Esophagus (tissue), 2 donors: ENCODE measurements around the gene ATRIP. TPM values are rescaled to one million over a fixed set of nuclear protein-coding genes. Genes with fewer than 3 reads are reported as not detected.
A peak's percentile ranks its signal among the peaks of the same experiment; 100 is the strongest.
"Not testable (repeated sequence)": the region's sequence is repeated elsewhere in the genome, so short reads cannot be mapped to it uniquely, and the experiment has no call there.

Source experiments
- H3K27ac ChIP-seq, 2 donors: one replicate each; pipeline ENCODE4 v1.5.1; 2013; ENCODE audit warnings: low read depth in 2 of 2, mild to moderate bottlenecking in 2 of 2, inconsistent platforms in 1 of 2, low read length in 1 of 2, moderate library complexity in 1 of 2
- H3K27me3 ChIP-seq, 2 donors: one replicate each; pipeline ENCODE4 v1.6.1; 2013; ENCODE audit warnings: low read length in 2 of 2, control low read depth in 1 of 2, mild to moderate bottlenecking in 1 of 2; ENCODE audit not compliant: insufficient read depth in 2 of 2, control insufficient read depth in 1 of 2
- H3K36me3 ChIP-seq, 2 donors: one replicate each; pipeline ENCODE4 v1.6.1; 2013; ENCODE audit warnings: low read length in 1 of 2; ENCODE audit not compliant: control insufficient read depth in 2 of 2, insufficient read depth in 2 of 2
- H3K4me1 ChIP-seq, 2 donors: one replicate each; pipeline ENCODE4 v1.6.1; 2013; ENCODE audit warnings: low read length in 1 of 2; ENCODE audit not compliant: control insufficient read depth in 2 of 2, insufficient read depth in 2 of 2
- H3K4me3 ChIP-seq, 2 donors: one replicate each; pipeline ENCODE4 v1.5.1; 2013; ENCODE audit warnings: low read length in 2 of 2, mild to moderate bottlenecking in 2 of 2, low read depth in 1 of 2, moderate library complexity in 1 of 2
- H3K9me3 ChIP-seq, 2 donors: one replicate each; pipeline ENCODE4 v1.6.1; 2013; ENCODE audit warnings: mild to moderate bottlenecking in 2 of 2, low read depth in 1 of 2, low read length in 1 of 2, moderate library complexity in 1 of 2; ENCODE audit not compliant: control insufficient read depth in 2 of 2, insufficient read depth in 1 of 2
- WGBS, 2 donors: extraction: QIAGEN DNeasy Blood & Tissue Kit; methylation state at CpG; one replicate each; pipeline ENCODE4 v1.1.7; 2013; 5-methylcytosine and 5-hydroxymethylcytosine counted together
- polyA plus RNA-seq, 2 donors: library from polyadenylated mRNA; stranded (reverse); fragments of 200-250 nt; gene quantifications; one replicate each; pipeline ENCODE4 v1.2.3, GENCODE V29; 2013
- donor health status: healthy with polysubstance abuse.
- donor health status: Bipolar disorder and iron deficiency.

ATRIP gene
- polyA plus RNA-seq, 2 donors, result 4.9 to 5.7 TPM

- peaks cover 16 to 23% of the 10 kb centered on the region in 2 donors for H3K4me1 ChIP-seq
These were observed 26.5 kb downstream of the ATRIP start for GRCh38 chr3:48472923-48473616.

GRCh38 chr3:48473617-48473952 lies 27.0 kb downstream of the ATRIP start:
- H3K36me3 ChIP-seq, result peaks cover 3 to 22% of the 10 kb centered on the region in 2 donors
- H3K27me3 ChIP-seq, result no peaks in the 10 kb centered on the region
- H3K9me3 ChIP-seq, result no peaks in the 10 kb centered on the region
- H3K4me1 ChIP-seq, result peaks cover 16 to 19% of the 10 kb centered on the region in 2 donors
- H3K27ac ChIP-seq, result peak overlapping the region; percentile 97 to 100
- WGBS, 2 donors, result 62 to 64% methylated on average over 5 of the region's 5 CpGs
- no peak overlapping the region for H3K4me3 ChIP-seq

More at GRCh38 chr3:48472923-48473616, 26.5 kb downstream of the ATRIP start:
- Histone ChIP-seq H3K4me3 (peak overlapping the region; percentile 58 to 72), H3K9me3 (no peaks in the 10 kb centered on the region), H3K27me3 (no peaks in the 10 kb centered on the region), H3K36me3 (peaks cover 3 to 23% of the 10 kb centered on the region in 2 donors), H3K27ac (peak overlapping the region; percentile 97 to 100)
- WGBS, 2 donors, result 2 to 3% methylated on average over 17 of the region's 17 CpGs

- H3K4me3 ChIP-seq, H3K9me3 ChIP-seq, H3K27me3 ChIP-seq, H3K27ac ChIP-seq: not testable (repeated sequence)
- peaks cover 15% of the 10 kb centered on the region in 2 donors for H3K4me1 ChIP-seq
- WGBS, 2 donors, result 96% methylated on average over 4 of the region's 4 CpGs
- H3K36me3 ChIP-seq, result peaks cover 3 to 19% of the 10 kb centered on the region in 2 donors
These were observed 27.5 kb downstream of the ATRIP start for GRCh38 chr3:48474031-48474430.

GRCh38 chr3:48474619-48475018 lies 28.1 kb downstream of the ATRIP start:
- Histone ChIP-seq H3K36me3 (peaks cover 3 to 16% of the 10 kb centered on the region in 2 donors), H3K9me3 (no peaks in the 10 kb centered on the region), H3K4me1 (peaks cover 10% of the 10 kb centered on the region in 2 donors), H3K4me3 (no peak overlapping the region), H3K27me3 (no peaks in the 10 kb centered on the region), H3K27ac (peak overlapping the region in 1 of 2 donors; percentile 17)
- 58 to 64% methylated on average over 4 of the region's 4 CpGs for WGBS, 2 donors

GRCh38 chr3:48475188-48475587 lies 28.7 kb downstream of the ATRIP start:
- Histone ChIP-seq H3K27ac (peak overlapping the region in 1 of 2 donors; percentile 30), H3K27me3 (no peaks in the 10 kb centered on the region), H3K4me1 (peaks cover 4 to 6% of the 10 kb centered on the region in 2 donors), H3K36me3 (peaks cover 0 to 15% of the 10 kb centered on the region in 2 donors), H3K4me3 (no peak overlapping the region), H3K9me3 (no peaks in the 10 kb centered on the region)
- WGBS, 2 donors, result 82 to 86% methylated on average over 11 of the region's 11 CpGs

- 59 to 70% methylated on average over 9 of the region's 9 CpGs for WGBS, 2 donors
- peaks cover 0 to 13% of the 10 kb centered on the region in 2 donors for H3K36me3 ChIP-seq
- H3K9me3 ChIP-seq, result no peaks in the 10 kb centered on the region
- peaks cover 2 to 4% of the 10 kb centered on the region in 2 donors for H3K4me1 ChIP-seq
- no peak overlapping the region for H3K4me3 ChIP-seq
- H3K27ac ChIP-seq, result no peak overlapping the region
- H3K27me3 ChIP-seq, result no peaks in the 10 kb centered on the region
These were observed 30.0 kb downstream of the ATRIP start for GRCh38 chr3:48476426-48477053.

GRCh38 chr3:48477959-48478520 lies 31.5 kb downstream of the ATRIP start:
- Histone ChIP-seq H3K36me3 (peaks cover 0 to 13% of the 10 kb centered on the region in 2 donors), H3K27me3 (no peaks in the 10 kb centered on the region), H3K9me3 (no peaks in the 10 kb centered on the region), H3K27ac (peak overlapping the region in 1 of 2 donors; percentile 27), H3K4me3 (no peak overlapping the region), H3K4me1 (peaks cover 2 to 4% of the 10 kb centered on the region in 2 donors)
- 84% methylated on average over 9 of the region's 9 CpGs for WGBS, 2 donors

- WGBS, 2 donors, result 70 to 78% methylated on average over 19 of the region's 19 CpGs
- Histone ChIP-seq H3K4me3 (peak overlapping the region in 1 of 2 donors; percentile 4), H3K36me3 (peaks cover 0 to 13% of the 10 kb centered on the region in 2 donors), H3K27me3 (no peaks in the 10 kb centered on the region), H3K4me1 (peaks cover 0 to 2% of the 10 kb centered on the region in 2 donors), H3K27ac (peak overlapping the region; percentile 20 to 52), H3K9me3 (no peaks in the 10 kb centered on the region)
These were observed 32.4 kb downstream of the ATRIP start for GRCh38 chr3:48478626-48479555.

GRCh38 chr3:48480891-48481290 lies 34.4 kb downstream of the ATRIP start:
- not testable (repeated sequence) for H3K36me3 ChIP-seq, H3K4me1 ChIP-seq, H3K9me3 ChIP-seq, H3K27me3 ChIP-seq, H3K27ac ChIP-seq, H3K4me3 ChIP-seq
- 96 to 97% methylated on average over 11 of the region's 11 CpGs for WGBS, 2 donors
